ENCODE measurements around the gene RAD51. TPM values are rescaled to one million over a fixed set of nuclear protein-coding genes. Genes with fewer than 3 reads are reported as not detected.

RAD51 gene
- total RNA-seq, 4 donors from 2014 or later: 0.56 to 0.75 (median 0.60) TPM; not detected in 1

- no peaks in the 10 kb centered on the region for H3K9me3 ChIP-seq
- H3K4me3 ChIP-seq: no peak overlapping the region
- ATAC-seq: no peak
- no peaks in the 10 kb centered on the region for H3K36me3 ChIP-seq
- no peaks in the 10 kb centered on the region for H3K4me1 ChIP-seq
- no peak for DNase-seq
- in situ Hi-C loops (cut with MboI; ENCODE audit: low sequenced_read_pairs in 4 of 4) (no loop called here), intact Hi-C loops (cut with DNase I; ENCODE audit: low total_unique reads) (no loop called here)
- TF ChIP-seq CTCF (IDR thresholded peaks at IDR 0.05 in 4 of 5, conservative IDR thresholded peaks at IDR 0.05 in 1 of 5): no peak
- no peak overlapping the region for H3K27ac ChIP-seq
- no peaks in the 10 kb centered on the region for H3K27me3 ChIP-seq
Measured at GRCh38 chr15:40722934-40723333, 28.0 kb downstream of the RAD51 start.

GRCh38 chr15:40723919-40724318 is 28.9 kb downstream of the RAD51 start:
- Histone ChIP-seq H3K27ac (no peak overlapping the region), H3K9me3 (no peaks in the 10 kb centered on the region), H3K4me1 (no peaks in the 10 kb centered on the region), H3K27me3 (no peaks in the 10 kb centered on the region), H3K36me3 (no peaks in the 10 kb centered on the region), H3K4me3 (no peak overlapping the region)
- ATAC-seq (no peak), DNase-seq (no peak)
- TF ChIP-seq POLR2A (IDR thresholded peaks at IDR 0.05) (no peak), CTCF (IDR thresholded peaks at IDR 0.05 in 4 of 5, conservative IDR thresholded peaks at IDR 0.05 in 1 of 5) (no peak)
- intact Hi-C loops (cut with DNase I; ENCODE audit: low total_unique reads) (no loop called here), in situ Hi-C loops (cut with MboI; ENCODE audit: low sequenced_read_pairs in 4 of 4) (no loop called here)

GRCh38 chr15:40731034-40731433 is 36.1 kb downstream of the RAD51 start:
- H3K4me3 ChIP-seq: no peak overlapping the region
- TF ChIP-seq POLR2A (IDR thresholded peaks at IDR 0.05) (no peak), CTCF (IDR thresholded peaks at IDR 0.05 in 4 of 5, conservative IDR thresholded peaks at IDR 0.05 in 1 of 5) (no peak)

GRCh38 chr15:40736575-40736974 is 41.6 kb downstream of the RAD51 start:
- no peak for ATAC-seq
- in situ Hi-C loops (cut with MboI; ENCODE audit: low sequenced_read_pairs in 4 of 4): no loop called here
- no peaks in the 10 kb centered on the region for H3K27me3 ChIP-seq
- TF ChIP-seq POLR2A (IDR thresholded peaks at IDR 0.05): no peak
- TF ChIP-seq CTCF (IDR thresholded peaks at IDR 0.05 in 4 of 5, conservative IDR thresholded peaks at IDR 0.05 in 1 of 5): no peak
- H3K4me1 ChIP-seq: peaks cover 8 to 11% of the 10 kb centered on the region in 2 donors
- intact Hi-C loops (cut with DNase I; ENCODE audit: low total_unique reads): no loop called here
- no peak for DNase-seq
- no peak overlapping the region for H3K27ac ChIP-seq
- peaks cover 3 to 73% of the 10 kb centered on the region in 2 donors for H3K36me3 ChIP-seq
- H3K9me3 ChIP-seq: no peaks in the 10 kb centered on the region
- H3K4me3 ChIP-seq: no peak overlapping the region

More at GRCh38 chr15:40731034-40731433, 36.1 kb downstream of the RAD51 start:
- Histone ChIP-seq H3K4me1 (no peaks in the 10 kb centered on the region), H3K36me3 (peaks cover 0 to 25% of the 10 kb centered on the region in 2 donors), H3K9me3 (no peaks in the 10 kb centered on the region), H3K27ac (peak overlapping the region in 2 of 4 donors; percentile 39 to 41), H3K27me3 (no peaks in the 10 kb centered on the region)
- DNase-seq: no peak
- ATAC-seq: no peak
- in situ Hi-C loops (cut with MboI; ENCODE audit: low sequenced_read_pairs in 4 of 4): no loop called here
- intact Hi-C loops (cut with DNase I; ENCODE audit: low total_unique reads): no loop called here

GRCh38 chr15:40737048-40737447 is 42.1 kb downstream of the RAD51 start:
- Histone ChIP-seq H3K9me3 (no peaks in the 10 kb centered on the region), H3K4me1 (peaks cover 8 to 11% of the 10 kb centered on the region in 2 donors), H3K36me3 (peaks cover 3 to 77% of the 10 kb centered on the region in 2 donors), H3K4me3 (no peak overlapping the region), H3K27ac (no peak overlapping the region), H3K27me3 (no peaks in the 10 kb centered on the region)
- no peak for DNase-seq
- no peak for ATAC-seq
- intact Hi-C loops (cut with DNase I; ENCODE audit: low total_unique reads) (no loop called here), in situ Hi-C loops (cut with MboI; ENCODE audit: low sequenced_read_pairs in 4 of 4) (no loop called here)
- TF ChIP-seq POLR2A (IDR thresholded peaks at IDR 0.05): no peak
- TF ChIP-seq CTCF (IDR thresholded peaks at IDR 0.05 in 4 of 5, conservative IDR thresholded peaks at IDR 0.05 in 1 of 5): no peak
